ENCODE data around the gene GNB1L. TPM values are rescaled to one million over a fixed set of nuclear protein-coding genes. Genes with fewer than 3 reads are reported as not detected.
A peak's percentile ranks its signal among the peaks of the same experiment; 100 is the strongest.

GNB1L gene
- polyA plus RNA-seq, 1 donor from 2014 or later: 15.3 TPM

DNA sequence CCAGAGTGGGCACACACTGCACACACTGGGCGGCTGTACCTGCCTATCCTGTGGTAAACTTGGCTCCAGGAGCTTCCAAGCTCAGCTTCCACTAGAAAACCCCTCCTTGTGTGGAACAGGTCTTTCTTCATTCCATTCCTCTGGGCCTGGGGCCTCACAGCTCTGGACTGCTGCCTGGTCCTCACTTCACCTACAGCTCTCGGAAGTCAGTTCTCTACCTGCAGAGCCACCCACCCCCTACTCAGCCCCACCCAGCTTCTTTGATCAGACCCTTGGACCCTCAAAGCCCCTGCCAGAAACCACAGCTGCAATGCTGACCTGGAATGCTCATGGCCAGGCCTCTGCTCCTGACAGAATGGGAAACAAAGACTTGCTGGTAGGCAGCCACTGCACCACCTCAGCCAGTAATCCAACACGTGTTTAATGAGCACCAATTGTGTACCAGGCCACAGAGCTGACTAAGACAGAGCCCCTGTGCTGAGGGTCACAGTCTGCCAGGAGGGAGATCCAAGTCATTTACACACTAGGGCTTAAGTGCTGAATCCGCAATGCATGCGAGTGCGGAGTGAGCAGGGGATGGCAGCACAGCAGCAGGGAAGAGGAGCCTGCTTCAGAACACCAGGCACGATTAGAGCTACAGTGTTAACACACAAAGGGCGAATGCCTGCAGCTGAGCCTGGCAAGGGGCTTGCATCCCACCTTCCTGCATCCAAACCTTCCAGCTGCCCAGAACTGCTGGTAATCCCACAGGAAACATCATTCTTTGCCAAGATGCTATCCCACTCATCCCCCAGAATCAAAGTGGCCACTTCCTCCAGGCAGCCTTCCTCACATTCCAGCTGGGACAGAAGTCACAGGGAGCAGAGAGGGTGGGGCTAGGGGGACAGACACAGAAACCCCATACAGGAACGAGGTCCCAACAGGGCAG, 4.6 kb downstream of the GNB1L start:
- peaks cover 12 to 19% (median 16%) of the 10 kb centered on the region in 3 donors for H3K4me1 Mint-ChIP-seq
- H3K36me3 Mint-ChIP-seq: peaks cover 2% of the 10 kb centered on the region
- H3K27me3 Mint-ChIP-seq: no peaks in the 10 kb centered on the region
- H3K27ac Mint-ChIP-seq: peak overlapping the region in 1 of 3 donors; percentile 67
- H3K9me3 Mint-ChIP-seq: no peaks in the 10 kb centered on the region
- peak overlapping the region in 1 of 4 donors; percentile 14 for H3K4me3 Mint-ChIP-seq

DNA sequence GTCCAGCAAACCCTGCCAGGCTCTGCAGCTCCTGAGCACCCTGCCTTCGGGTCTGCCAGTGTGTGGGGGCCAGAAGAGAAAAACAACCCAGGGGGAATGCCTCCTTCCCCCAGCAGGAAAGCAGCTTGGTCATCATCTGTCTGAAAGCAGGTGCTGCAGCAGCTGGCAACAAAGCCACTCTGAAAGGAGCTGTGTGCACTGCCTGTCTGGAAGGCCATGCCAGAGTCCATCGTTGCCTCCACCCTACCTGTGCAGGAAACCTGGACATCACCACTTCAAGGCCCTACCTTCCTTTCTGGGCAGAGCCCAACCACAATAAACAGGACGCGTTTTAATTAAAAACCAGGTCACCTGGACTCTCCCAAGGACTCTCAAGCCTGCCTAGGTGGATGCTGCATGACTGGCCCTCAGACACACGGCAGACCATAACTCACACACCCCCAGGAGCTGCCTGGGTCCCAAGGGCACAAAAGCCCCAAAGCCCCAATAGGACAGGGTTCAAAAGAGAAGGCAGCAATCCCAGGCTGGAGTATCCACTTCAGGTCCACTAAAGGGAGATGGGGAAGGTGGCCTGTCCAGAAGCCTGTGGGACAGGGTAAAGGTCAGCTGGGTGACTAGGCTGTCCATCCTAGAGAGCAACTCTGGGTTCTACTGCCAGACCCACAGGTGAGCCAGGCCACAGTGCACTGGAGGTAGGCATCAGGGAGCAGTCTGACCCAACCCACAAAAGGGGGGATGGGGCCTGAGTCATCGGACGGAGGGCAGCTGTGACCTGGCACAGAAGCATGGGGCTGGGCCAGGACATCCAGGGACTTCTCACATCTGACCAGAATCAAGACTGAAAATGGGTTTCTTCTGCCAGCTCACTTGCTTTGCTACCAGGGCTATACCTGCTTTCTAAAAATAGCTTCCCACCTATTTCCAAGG, 6.1 kb downstream of the GNB1L start:
- peak overlapping the region in 1 of 4 donors; percentile 27 for H3K4me3 Mint-ChIP-seq
- no peaks in the 10 kb centered on the region for H3K9me3 Mint-ChIP-seq
- H3K36me3 Mint-ChIP-seq: peaks cover 2% of the 10 kb centered on the region
- H3K27me3 Mint-ChIP-seq: no peaks in the 10 kb centered on the region
- H3K27ac Mint-ChIP-seq: peak overlapping the region in 2 of 3 donors; percentile 8 to 27
- peaks cover 13 to 16% (median 16%) of the 10 kb centered on the region in 3 donors for H3K4me1 Mint-ChIP-seq

DNA sequence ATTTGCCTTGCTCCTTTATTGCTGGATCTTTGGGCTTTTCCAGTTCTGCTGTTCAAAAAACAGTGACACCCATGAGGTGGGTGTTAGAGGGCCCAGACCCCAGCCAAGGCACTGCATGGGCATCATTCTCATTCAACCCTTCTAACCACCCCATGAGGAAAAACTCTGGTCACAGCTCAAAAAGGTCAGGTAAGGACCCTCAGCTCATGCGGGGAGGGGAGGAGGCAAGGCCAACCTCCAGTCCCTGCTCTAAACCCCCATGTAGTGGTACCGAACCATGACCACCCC, 7.4 kb downstream of the GNB1L start:
- no peaks in the 10 kb centered on the region for H3K27me3 Mint-ChIP-seq
- H3K4me1 Mint-ChIP-seq: peaks cover 6 to 9% (median 6%) of the 10 kb centered on the region in 3 donors
- H3K9me3 Mint-ChIP-seq: no peaks in the 10 kb centered on the region
- no peak overlapping the region for H3K27ac Mint-ChIP-seq
- H3K36me3 Mint-ChIP-seq: peaks cover 2% of the 10 kb centered on the region
- no peak overlapping the region for H3K4me3 Mint-ChIP-seq

DNA sequence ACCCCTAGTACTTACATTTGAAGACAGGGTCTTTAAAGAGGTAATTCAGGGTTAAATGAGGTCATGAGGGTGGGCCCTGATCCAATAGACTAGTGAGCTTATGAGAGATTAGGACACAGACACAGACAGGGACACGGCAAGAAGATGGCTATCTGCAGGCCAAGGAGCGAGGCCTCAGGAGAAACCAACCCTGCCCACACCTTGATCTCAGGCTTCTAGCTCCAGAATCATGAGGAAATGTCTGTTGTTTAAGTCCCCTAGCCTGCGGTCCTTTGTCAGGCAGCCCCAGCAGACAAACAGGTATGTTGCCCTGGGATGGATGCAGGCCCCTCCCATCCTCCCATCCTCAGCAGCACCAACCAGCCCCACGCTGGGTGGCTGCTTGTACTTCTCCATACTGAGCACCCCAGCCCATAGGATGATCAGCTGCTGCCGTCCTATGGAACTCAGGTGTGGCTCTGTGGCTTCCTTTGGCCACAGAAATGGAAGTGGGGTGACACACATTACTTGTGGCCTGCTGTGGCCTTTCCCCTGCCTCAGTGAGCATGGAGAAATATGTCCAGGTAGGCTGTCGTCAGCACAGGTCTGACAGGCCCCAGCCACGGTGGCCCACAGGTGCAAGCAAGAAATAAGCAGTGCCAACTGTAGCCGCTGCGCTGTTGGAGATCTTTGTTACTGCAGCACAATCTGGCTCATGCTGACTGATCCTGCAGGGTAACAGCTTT, 7.9 kb downstream of the GNB1L start:
- no peaks in the 10 kb centered on the region for H3K27me3 Mint-ChIP-seq
- peaks cover 2% of the 10 kb centered on the region for H3K36me3 Mint-ChIP-seq
- H3K9me3 Mint-ChIP-seq: no peaks in the 10 kb centered on the region
- H3K4me3 Mint-ChIP-seq: peak overlapping the region in 1 of 4 donors; percentile 32
- peaks cover 6 to 10% (median 7%) of the 10 kb centered on the region in 3 donors for H3K4me1 Mint-ChIP-seq
- H3K27ac Mint-ChIP-seq: no peak overlapping the region

DNA sequence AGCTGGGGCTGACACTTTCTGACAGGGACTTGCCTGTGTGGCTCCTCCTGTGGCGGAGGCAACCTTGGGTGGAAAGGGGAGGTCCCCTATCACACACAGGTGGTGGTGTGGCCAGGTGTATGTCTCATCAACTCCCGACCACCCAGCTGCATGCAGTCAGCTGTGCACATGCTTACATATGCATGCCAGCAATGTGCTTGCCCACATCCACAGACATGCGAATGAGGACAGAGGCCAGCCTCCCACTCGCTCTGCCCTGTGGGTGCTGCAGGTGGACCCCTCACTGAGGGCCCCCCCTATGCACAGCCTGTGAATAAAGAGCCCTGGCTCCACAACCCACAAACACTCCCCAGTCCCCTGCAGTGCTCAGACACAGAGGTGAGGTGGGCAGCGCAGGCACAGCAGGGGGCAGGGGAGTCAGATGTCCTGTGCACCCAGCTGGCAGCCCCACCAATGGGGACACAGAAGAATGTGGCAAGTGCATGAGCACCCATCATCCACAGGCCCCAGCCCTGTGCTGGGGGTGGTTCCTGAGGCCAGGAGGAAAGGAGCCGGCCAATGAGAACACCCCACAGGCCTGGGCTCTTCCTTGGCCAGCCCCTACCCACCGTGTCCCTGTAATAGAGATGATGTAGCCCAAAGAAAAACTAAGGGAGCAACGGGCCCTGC, 9.5 kb downstream of the GNB1L start:
- peak overlapping the region in 1 of 3 donors; percentile 28 for H3K27ac Mint-ChIP-seq
- no peaks in the 10 kb centered on the region for H3K36me3 Mint-ChIP-seq
- no peaks in the 10 kb centered on the region for H3K9me3 Mint-ChIP-seq
- H3K4me3 Mint-ChIP-seq: peak overlapping the region in 3 of 4 donors; percentile 20 to 65 (median 27)
- peaks cover 8 to 16% (median 9%) of the 10 kb centered on the region in 3 donors for H3K4me1 Mint-ChIP-seq
- no peaks in the 10 kb centered on the region for H3K27me3 Mint-ChIP-seq

DNA sequence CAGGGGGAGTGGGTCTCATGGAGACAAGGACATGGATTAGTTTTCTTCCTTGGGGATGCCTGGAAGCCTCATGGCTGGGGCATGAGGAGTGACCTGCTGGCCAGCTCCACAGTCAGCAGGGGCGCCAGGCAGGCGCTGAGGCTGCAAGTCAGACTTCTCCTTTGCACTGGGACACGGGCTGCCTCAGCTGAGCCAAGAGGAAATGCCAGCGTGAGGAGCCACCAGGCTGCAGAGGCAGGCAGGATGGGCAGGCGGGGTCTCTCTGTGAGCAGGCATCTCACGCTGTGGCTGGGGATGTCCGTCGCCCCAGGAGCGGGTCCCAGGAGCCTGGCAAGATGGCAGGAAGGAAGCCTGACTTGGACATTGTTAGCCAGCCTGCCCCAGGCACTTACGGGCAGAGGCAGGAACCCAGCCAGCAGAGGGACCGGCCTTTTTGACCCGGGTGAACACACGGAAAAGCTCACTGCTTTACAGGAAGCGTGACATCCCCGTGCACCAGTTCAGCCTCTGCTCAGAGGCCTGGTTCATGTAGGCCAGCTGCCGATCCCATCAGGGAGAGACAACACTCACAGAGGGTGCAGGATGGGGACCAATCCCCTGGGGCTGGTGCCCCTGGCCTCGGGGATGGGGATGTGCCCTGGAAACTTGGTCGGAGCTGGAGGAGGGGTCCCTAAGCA, 10.2 kb downstream of the GNB1L start:
- no peaks in the 10 kb centered on the region for H3K27me3 Mint-ChIP-seq
- H3K4me1 Mint-ChIP-seq: peaks cover 8 to 20% (median 9%) of the 10 kb centered on the region in 3 donors

DNA sequence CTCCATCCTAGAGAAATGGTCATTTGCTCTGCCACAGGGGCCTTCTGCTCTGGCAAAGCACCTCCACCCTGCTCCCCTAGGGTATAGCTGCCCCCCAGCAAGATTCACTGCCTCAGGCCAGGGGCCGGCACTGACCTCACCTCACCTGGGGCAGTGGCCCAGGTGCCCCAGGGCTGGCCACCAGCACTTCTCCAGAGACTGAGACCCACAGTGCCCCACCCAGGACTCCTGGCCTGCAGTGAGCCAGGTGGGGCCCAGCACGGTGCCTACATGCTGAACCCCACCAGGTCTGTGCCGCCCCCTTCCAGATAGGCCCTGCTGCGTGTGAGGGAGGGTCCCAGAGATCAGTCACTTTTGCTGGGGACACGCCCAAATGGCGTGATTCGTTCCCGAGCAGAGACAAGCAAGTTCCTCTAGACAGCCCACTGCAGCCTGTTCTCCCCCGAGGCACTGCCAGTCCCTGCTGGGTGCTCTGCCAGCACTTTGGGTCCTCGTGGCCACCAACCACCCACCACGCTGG, 10.8 kb downstream of the GNB1L start:
- Mint-ChIP-seq H3K4me3 (peak overlapping the region in 1 of 4 donors; percentile 39), H3K27ac (peak overlapping the region in 1 of 3 donors; percentile 78), H3K36me3 (no peaks in the 10 kb centered on the region), H3K9me3 (no peaks in the 10 kb centered on the region), H3K27me3 (no peaks in the 10 kb centered on the region), H3K4me1 (peaks cover 8 to 20% (median 9%) of the 10 kb centered on the region in 3 donors)

More for the DNA sequence above, 10.2 kb downstream of the GNB1L start:
- H3K36me3 Mint-ChIP-seq: no peaks in the 10 kb centered on the region
- peak overlapping the region in 2 of 3 donors; percentile 28 to 78 for H3K27ac Mint-ChIP-seq
- H3K9me3 Mint-ChIP-seq: no peaks in the 10 kb centered on the region
- peak overlapping the region in 2 of 4 donors; percentile 20 to 65 for H3K4me3 Mint-ChIP-seq

DNA sequence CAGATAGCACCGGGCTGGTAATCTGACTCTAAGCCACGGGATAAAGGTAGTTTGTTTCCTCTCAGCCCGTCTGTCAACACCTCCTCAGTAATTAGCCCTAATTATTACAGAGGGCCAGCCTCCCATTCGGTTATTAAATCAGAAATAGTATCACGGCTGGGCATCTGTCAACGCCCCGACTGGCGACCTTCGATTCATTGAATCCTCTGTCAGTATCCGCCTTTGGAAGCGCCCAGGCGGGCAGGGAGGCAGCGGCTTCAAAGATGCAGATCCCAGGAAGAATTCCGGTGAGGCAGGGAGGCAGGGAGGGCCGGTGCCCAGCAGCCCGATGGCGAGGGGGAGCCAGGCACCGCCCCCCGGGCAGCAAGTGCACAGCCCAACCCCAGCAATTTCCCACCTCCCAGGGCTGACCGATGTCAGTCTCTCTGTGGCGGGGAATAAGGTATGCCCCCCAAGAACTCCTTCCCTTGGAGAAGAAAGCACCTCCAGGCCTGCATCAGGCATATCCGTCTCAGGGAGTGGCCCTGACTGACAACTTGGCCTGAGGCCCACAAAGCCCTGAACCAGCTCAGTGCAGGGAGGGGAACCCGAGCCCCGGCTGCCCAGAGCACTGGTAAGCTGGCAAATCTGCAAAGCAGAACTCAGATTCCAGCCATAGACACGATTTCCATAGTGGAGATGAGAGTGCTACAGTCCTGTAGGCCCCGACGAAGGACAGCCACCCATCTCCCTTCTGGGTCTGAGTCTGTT, 11.4 kb downstream of the GNB1L start:
- Mint-ChIP-seq H3K9me3 (no peaks in the 10 kb centered on the region), H3K4me3 (no peak overlapping the region), H3K4me1 (peaks cover 8 to 20% (median 9%) of the 10 kb centered on the region in 3 donors), H3K36me3 (no peaks in the 10 kb centered on the region), H3K27me3 (no peaks in the 10 kb centered on the region), H3K27ac (no peak overlapping the region)

DNA sequence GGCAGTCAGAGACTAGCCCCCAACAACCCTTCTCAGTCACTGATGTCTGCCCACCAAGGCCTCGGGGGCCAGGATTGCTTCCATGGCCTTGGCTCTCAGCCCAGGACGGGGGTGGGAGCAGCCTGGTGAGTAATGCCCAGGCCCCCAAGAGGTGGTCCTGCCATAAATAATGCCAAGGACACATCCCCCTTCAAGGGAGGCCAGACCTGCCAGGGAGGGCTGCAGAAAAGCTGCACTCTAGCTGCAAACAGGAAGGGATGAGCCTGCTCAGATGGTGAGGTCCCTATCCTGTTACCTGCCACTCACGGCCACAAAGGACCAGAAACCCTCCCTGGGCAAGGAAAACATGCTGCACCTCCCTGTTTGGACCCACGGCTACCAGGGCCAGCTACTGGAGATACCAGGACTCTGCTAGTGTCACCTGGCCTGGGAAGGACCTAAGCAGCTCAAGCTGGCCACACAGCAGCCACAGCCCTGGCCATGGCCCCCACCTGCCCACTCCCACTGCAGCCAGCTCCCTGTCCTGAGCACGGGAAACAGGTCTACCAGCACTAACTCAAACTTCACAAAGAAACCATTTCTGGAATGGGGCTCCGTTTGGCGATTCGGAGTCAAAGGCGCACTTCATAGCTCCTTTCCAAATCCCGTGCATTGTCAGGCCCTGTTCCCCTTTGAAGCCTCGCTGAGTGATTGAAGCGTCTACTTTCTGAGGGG, 12.1 kb downstream of the GNB1L start:
- H3K9me3 Mint-ChIP-seq: no peaks in the 10 kb centered on the region
- no peak overlapping the region for H3K4me3 Mint-ChIP-seq
- no peak overlapping the region for H3K27ac Mint-ChIP-seq
- H3K4me1 Mint-ChIP-seq: peaks cover 8 to 24% (median 9%) of the 10 kb centered on the region in 3 donors
- no peaks in the 10 kb centered on the region for H3K36me3 Mint-ChIP-seq
- H3K27me3 Mint-ChIP-seq: no peaks in the 10 kb centered on the region

DNA sequence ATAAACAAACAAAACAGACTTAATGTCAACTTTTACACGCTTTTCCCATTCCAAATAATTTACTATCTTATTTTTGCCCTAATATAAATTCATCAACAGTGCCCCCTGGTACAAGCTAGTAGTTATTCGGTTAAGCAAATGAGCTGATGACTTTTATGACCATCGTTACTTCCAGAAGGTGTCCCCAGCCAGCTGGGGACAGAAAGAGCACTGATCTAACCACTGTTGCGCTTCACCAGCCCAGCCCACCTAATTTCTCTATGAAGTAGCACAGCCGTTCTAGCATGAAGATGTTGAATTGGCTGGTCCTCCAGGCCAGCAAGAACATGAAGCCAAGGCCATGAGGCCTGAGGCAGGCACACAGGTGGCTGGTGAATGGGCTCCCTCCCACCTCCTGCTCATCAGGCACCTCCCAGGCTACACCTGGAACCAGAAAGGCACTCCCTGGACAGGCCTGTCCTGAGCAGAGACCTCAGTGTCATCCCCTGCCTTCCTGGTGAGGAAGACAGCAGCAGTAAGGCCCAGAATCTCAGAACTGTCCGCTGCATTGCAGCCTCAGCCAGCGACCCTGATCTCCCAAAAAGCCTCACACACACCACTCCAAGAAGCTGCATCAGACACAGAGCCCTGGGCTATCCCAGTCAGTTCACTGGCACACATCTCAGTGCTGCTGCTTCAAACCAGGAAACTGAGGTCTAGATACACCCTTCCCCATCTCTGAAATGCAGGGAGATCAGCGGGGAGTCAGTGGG, 12.9 kb downstream of the GNB1L start:
- Mint-ChIP-seq H3K27me3 (no peaks in the 10 kb centered on the region), H3K4me3 (no peak overlapping the region), H3K4me1 (peaks cover 8 to 25% (median 9%) of the 10 kb centered on the region in 3 donors), H3K36me3 (no peaks in the 10 kb centered on the region), H3K27ac (peak overlapping the region in 1 of 3 donors; percentile 0), H3K9me3 (no peaks in the 10 kb centered on the region)

DNA sequence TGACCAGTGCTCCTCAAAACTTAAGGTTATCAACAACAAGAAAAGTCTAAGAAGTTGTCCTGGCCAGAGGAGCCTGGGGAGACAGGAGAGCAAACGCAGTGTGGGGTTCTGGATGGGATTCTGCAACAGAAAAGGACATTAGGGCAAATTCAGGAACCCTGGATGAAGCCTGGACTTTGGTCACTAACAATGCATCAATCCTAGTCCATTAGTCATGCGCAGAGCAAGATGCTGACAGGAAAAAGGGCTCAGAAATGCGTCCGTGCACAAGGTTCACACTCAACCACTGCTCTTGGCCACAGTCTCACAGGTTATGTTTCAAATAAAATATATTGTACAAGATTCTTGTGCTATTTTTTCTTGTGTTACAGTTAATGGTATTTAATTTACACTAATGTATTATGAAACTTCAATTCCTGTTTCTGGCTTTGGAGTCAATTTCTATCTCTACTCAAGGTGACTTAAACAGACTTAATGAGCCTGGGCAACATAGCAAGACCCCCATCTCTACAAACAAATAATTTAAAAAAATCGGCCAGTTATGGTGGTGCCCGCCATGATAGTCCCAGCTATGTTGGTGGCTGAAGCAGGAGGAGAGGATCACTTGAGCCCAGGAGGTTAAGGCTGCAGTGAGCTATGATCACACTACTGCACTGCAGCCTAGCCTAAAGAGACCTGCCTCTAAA, 13.6 kb downstream of the GNB1L start:
- peaks cover 8 to 25% (median 11%) of the 10 kb centered on the region in 3 donors for H3K4me1 Mint-ChIP-seq
- H3K9me3 Mint-ChIP-seq: no peaks in the 10 kb centered on the region
- H3K27me3 Mint-ChIP-seq: no peaks in the 10 kb centered on the region
- no peaks in the 10 kb centered on the region for H3K36me3 Mint-ChIP-seq
- no peak overlapping the region for H3K27ac Mint-ChIP-seq
- no peak overlapping the region for H3K4me3 Mint-ChIP-seq
